ENCODE results near the gene MAP3K14.
"Not testable (repeated sequence)": the region's sequence is repeated elsewhere in the genome, so short reads cannot be mapped to it uniquely, and the experiment has no call there.

Gene MAP3K14

DNA sequence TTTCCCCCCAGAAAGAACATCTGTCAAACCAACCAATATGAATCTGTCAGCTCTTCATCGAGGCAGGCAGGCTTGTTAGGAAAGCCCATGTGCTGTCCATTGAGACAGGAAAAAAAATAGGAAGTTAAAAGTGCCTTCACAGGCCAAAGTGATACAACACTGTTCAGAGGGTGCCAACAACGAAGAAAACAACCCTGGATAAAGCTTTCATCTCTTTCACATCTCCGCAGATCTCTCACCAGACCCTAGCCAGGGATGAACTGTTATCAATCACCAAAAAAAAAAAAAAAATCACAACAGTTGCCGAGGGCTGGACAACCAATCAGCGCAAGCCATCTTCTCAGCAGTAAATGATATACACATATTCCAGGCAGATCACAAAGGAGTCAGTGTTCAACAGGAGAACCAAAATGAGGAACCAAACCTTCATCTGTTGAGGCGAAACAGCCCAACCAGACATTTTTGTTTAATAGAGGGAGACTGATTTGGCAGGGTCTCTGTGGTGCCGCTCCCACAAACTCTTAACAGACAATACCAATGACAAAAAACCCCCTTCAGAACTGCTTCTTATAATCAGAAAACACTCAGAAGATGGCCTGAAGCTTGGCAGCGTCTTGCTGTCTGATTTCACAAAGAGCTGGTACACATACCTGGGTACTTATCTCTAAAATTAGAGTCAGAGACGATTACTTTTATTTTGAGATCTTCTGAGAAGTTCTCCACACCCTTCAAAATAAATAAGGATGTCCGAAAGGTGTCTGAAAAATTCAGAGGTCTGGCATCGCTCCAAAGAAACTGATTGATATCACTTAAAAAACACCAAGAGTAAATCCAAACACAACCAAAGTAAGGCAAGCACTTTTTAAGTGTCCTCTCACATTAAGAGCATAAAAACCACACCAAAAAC lies 1.8 kb downstream of the MAP3K14 start:
- DNase-seq: no peak

DNA sequence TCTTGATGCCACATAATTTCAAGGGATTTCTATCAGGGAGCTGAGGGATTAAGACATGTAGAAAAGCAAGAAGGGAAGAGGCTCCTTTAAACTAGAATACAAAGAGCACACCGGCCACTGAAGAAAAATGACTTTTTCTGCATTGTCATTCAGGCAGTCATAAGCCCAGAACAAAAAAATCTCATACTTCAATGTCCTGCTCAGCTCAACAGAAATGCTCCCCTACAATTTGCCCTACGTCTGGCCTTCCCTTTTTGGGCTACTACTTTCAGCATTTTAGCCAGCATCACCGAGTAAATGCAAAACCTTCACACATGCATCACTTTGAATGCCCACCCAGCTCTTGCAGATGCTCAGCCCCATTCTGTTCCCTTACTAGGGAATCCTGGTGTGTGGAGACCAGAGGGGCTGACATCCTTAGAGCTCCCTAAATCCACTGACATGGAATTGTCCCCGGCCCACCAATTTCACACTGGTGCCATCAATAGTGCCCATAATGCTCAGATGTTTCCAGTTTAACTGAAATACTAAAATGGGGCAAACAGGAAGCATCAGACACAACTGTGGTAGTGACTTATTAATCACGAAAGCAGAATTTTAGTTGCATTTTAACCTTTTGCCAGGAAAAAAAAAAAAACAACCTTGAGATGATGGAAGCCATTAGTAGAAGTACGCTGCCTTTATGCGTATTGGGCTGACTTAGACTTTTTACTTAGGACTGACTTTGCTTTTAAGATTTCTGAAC lies 2.7 kb downstream of the MAP3K14 start:
- no peak for DNase-seq

DNA sequence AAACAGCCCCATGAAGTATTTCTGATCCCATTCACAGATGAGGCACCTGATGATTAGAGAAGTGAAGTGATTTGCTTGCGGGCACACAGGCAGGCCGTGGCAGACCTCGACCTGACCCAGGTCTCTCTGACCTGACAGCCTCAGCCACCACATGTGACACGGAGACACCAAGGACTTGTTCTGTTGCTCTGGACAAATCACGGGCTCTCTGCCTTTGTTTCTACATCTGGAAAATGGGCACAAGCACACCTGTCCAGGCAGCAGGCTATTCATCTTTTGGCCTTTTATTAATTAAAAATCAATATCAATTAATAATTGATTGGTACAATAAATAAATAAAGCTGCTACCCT lies 3.4 kb downstream of the MAP3K14 start:
- DNase-seq: no peak

GRCh38 chr17:45312477-45313420 lies 4.1 kb downstream of the MAP3K14 start:
- DNase-seq: no peak

DNA sequence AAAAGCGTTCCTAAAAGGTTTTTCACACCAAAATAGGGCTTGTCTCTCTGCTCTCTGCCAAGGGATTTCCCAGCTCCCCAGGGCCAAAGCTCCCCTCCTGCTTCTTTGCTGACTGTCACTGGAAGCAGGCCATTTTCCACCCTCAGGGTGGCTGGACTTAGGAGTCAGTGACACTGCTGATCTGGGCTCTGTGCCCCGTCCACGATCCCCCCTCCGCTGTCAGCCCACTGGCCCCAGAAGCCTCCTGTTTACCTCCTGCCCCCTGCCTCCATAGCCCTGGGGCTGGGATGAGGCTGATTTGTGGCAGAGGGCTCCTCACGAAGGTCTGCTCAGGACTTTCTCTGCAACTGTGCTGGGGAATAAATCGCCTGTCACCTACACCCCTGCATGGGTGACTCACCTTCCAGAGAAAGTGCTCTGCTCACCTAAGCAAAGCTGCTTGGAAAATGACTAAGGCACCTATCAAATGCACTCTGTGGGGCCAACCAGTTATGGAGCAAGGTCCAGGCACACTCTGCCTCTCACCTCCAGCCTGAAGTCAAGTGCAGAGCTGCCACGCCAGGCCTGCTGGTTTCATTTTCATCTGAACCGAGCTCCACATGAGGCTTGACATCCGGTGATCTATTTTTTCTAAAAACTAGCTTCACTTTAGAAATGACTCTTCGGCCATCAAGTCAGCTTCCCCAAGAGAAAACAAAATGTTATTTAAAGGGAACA lies 4.9 kb downstream of the MAP3K14 start:
- no peak for DNase-seq

- DNase-seq: no peak
These were observed 5.4 kb downstream of the MAP3K14 start for GRCh38 chr17:45311401-45311759.

- DNase-seq: no peak
These were observed 6.2 kb downstream of the MAP3K14 start for GRCh38 chr17:45310380-45311324.

DNA sequence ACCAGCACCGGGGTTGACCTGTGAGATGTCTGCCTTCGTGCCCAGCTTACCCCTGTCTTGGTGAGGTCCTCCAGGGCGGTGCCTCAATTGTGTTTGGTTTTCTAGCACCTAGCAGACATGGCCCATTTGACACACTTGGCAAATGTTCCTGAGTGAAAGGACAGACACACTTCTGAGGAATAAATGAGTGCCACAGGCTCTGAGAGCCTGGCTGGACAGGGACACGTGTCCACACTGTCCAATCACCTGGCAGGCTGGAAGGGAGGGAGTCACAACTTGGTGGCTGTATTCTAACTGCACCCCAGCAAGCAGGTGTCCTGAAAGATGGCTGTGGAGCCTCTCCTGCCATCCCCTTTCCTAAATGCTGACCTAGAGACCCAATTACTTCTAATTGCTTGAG lies 7.4 kb downstream of the MAP3K14 start:
- no peak for DNase-seq

DNA sequence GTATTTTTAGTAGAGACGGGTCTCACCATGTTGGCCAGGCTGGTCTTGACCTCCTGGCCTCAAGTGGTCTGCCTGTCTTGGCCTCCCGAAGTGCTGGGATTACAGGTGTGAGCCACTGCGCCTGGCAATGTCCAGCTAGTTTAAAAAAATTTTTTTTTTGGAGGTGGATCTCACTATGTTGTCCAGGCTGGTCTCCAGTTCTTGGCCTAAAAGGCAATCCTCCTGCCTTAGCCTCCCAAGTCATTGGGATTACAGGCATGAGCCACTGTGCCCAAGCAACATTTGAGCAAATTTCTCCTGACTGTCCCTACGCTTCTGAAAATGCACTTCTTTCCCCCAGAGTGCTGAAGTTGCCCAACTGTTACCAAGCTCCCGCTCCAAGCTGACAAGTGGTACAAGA lies 8.0 kb downstream of the MAP3K14 start:
- DNase-seq: no peak

DNA sequence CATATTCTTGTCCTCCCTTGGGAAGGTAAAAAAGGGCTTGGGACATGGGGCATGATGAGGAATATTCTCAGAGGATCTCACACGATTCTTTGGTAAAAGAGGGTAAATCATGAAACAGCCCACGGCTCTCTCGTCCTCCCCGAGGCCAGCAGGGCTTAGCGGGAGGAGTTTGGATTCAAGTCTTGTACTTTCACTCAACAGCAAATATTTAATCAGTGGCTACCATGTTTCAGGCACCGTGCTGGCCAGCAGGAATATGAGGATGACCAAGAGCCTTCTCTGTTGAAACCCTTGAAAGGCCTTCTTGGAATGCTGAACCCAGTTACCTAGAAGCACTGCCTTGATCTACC lies 8.8 kb downstream of the MAP3K14 start:
- no peak for DNase-seq

- peak; percentile 74 for DNase-seq
These were observed 9.4 kb downstream of the MAP3K14 start for GRCh38 chr17:45307290-45308015.

GRCh38 chr17:45306623-45307022 lies 10.2 kb downstream of the MAP3K14 start:
- no peak for DNase-seq

- DNase-seq: no peak
These were observed 10.7 kb downstream of the MAP3K14 start for GRCh38 chr17:45306094-45306493.

DNA sequence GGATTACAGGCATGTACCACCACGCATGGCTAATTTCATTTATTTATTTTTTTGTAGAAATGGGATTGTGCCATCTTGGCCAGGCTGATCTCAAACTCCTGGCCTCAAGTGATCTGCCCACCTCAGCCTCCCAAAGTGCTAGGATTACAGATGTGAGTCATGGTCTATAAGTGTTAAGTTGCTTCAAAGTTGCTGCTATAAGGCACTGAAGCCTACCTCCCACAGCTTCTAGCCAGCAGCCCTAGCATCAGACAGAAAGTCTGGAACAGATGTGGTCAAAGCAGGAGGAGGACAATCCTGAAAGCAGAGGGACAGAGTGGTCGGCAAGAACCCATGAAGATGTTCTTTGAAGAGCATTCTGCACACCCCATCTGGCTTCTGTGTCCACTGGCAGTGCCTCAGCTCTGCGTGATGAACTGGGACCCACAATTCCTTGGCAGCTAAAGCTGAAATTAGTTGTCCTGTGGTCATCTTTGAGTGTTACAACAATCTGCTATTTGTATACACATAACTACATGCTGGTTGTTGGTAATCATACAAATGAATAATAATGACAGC lies 11.2 kb downstream of the MAP3K14 start:
- no peak for DNase-seq

DNA sequence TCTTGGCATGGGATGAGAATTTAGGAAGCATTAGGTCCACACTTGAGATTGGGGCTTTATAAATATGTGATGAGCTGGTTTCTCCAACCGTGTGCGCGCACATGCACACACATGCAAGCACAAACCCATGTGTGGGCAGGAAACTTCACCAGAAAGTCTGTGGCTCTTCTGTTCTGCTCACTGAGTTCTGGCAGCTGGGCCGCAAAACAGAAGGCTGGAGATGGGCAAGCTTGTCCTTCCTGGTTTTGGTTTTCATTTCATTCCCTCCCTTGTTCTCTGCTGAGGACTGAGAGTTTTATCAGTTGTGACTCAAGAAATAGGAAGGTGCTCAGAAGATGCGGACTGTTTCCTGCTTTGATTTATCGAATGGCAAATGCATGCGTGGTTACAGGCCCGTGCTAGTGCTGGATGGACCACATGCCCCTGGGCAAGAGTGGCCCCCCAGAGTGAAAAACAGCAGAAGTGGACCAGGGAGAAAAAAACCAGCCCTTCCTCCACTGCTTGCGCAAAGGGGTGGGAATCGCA lies 14.1 kb downstream of the MAP3K14 start:
- no peak for DNase-seq

GRCh38 chr17:45302220-45302619 lies 14.6 kb downstream of the MAP3K14 start:
- DNase-seq: not testable (repeated sequence)

DNA sequence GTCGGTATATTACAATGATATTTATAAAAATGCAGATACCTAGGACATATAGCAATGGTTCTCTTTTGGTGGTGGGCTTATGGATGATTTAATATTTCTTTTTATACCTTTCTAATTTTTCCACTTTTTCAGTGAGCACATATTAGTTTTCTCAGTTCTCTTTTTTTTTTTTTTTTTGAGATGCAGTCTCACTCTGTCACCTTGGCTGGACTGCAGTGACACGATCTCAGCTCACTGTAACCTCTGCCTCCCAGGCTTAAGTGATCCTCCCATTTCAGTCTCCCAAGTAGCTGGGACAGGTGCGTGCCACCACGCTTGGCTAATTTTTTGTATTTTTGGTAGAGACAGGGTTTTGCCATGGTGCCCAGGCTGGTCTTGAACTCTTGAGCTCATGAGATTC lies 15.1 kb downstream of the MAP3K14 start:
- no peak for DNase-seq

GRCh38 chr17:45300060-45300751 lies 16.6 kb downstream of the MAP3K14 start:
- no peak for DNase-seq

DNA sequence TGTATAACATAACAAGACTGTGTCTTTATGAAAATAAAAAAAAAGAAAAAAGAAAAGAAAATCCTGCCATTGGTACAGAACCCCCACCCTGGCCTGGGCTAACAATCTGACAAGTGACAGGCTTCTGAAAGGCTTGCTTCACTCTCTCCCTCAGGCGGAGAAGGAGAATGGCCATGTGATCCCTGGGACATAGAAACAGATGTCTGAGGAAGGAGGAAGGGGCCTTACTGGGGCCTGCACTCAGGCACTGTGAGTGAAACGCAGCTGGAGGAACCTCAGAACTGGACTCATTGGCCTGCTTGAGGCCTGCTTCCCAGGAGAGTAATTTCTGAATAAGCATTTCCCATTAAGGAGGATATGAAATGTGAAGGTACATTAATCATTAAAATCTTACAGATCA lies 17.5 kb downstream of the MAP3K14 start:
- DNase-seq: no peak
